NCI-H748 (cell line): ENCODE measurements around the gene LIN7A.

Experiments
- DNase-seq: peaks from one replicate; lab custom pipeline; 2025; ENCODE audit not compliant: unreplicated experiment; lab: John Stamatoyannopoulos, UW

The LIN7A gene, protein sequence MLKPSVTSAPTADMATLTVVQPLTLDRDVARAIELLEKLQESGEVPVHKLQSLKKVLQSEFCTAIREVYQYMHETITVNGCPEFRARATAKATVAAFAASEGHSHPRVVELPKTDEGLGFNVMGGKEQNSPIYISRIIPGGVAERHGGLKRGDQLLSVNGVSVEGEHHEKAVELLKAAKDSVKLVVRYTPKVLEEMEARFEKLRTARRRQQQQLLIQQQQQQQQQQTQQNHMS

DNA sequence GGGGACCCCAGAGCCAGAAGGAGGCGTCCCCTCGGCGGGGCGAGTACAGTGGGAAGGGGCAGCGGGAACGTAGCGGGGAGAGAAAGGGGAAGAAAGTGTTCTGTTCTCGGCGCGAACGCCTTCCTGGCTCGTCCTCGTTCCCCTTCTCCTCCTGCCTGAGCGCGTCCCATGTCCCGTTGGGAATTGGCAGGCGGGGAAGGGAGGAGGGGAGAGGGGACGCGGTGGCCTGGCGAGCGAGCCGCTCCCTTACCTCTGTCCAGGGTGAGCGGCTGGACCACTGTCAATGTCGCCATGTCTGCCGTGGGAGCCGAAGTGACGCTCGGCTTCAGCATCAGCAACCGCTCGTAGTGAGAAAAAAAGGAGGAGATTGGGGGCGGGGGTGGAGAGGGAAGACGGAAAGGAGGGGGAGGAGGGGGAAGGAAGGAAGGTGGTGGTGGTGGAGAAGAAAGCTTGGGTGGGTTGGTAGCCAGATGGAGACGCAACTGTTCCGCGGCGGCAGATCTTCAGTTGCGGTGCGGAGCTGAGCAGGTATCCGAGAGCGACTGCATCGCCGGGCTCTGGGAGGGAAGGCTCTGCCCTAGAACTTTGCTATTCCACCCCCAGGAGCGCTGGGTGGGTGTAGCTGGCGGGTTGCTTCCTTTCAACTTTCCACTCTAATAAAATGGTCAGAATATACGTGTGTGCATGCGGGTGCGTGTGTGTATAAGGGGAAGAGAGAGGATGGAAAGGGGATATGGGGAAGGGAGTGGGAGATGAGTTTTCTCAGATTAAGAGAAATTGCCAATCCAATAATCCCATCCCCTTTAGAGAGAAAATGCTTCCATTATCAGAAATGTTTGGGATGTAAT, at the start of gene LIN7A:
Gene LIN7A, minus strand, starts transcription at position 544 of the 848 bp plus-strand sequence. Its CDS starts 212 bp downstream, at position 332.
- peak; percentile 89 for DNase-seq

DNA sequence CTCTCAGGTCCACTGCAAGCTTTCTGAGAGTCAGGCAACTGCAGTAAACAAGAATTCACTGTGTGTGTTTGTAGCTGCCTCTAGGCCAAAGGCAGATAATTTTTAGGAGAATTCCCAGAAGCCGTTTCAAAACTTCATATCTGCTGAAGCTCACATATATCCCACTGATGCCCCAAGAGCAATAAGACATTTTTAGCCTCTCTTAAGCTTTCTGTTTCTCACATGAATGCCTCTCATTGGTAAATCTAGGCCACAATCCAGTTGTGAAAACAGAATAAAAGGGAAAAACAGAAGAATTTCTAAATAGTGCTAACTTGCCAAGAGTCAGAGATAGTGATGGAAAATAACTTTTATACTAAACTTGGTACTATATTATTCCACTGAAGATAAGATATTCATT, 48.5 kb upstream of the LIN7A start:
- DNase-seq, result no peak

DNA sequence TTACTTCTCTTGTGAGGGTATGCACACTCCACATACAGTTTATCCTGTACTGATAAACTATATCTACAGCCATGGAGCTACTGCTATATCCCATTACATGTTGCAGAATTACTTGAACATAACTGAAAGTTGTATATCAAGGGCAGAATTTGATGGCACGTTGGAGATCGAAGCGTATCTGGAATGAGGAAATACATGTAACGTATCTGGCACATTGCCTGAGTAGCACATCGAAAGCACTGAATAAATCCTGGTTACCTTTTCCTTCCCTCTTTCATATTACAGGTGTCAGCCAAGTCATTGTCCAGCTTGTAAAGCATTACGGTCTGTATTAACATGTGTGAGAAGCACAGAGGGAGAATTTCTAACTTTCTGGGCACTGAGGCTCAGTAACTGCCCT, 42.1 kb upstream of the LIN7A start:
- no peak for DNase-seq

DNA sequence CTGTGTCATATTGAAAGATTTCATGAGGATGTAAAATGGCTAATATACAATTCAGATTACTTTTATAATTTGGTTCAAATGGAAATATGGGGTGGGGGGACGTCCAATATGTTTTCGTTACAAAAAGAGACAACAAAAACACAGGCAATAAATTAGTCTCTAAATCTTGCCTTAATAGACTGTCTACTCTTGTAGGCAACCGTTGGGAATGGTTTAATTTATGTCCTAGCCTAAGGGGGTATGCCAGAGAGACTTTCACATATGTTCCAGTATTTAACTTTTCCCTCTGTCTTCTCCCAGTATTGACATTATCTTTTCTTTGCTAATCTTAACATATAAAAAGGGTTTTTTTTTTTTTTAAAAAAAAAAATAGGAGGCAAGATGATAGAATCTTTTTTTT, 41.5 kb upstream of the LIN7A start:
- no peak for DNase-seq

DNA sequence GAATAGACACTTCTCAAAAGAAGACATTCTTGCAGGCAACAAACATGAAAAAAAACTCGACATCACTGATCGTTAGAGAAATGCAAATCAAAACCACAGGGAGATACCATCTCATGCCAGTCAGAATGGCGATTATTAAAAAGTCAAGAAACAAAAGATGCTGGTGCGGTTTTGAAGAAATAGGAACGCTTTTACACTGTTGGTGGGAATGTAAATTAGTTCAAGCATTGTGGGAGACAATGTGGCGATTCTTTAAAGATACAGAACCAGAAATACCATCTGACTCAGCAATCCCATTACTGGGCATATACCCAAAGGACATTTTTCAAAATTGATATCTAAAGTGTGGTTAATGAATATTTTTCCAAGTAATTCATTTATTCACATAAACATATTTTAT, 39.6 kb upstream of the LIN7A start:
- no peak for DNase-seq

DNA sequence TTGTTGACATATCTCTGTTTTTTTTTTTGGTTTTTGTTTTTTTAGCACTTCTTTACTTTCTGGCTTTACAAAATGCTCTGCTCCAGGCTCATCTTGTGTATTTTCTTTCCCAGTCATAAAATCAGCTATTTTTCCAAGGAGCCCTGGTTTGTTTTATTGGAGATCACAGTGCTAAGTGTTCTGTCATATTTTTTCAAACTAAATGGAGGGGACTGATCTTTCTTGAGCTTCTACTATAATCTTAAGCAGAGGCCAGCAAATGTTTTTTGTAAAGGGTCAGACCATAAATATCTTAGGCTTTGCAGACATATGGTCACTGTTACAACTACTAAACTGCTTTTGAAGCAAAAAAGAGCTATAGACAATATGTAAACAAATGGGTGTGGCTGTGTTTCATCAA, 30.6 kb upstream of the LIN7A start:
- no peak for DNase-seq

DNA sequence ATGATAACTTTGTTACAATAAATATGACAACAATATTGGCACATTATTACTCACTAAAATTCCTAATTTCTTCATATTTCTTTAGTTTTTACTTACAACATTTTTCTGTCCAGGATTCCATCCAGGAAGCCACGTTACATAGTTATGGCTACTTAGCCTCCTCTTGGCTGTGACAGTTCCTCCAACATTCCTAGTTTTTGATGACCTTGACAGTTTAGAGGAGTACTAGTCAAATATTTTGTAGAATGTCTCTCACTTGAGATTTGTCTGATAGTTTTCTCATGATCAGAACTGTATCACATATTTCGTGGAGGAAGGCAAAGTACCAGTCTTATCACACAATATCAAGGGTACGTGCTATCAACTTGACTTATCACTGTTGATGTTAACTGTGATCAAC, 29.8 kb upstream of the LIN7A start:
- no peak for DNase-seq

DNA sequence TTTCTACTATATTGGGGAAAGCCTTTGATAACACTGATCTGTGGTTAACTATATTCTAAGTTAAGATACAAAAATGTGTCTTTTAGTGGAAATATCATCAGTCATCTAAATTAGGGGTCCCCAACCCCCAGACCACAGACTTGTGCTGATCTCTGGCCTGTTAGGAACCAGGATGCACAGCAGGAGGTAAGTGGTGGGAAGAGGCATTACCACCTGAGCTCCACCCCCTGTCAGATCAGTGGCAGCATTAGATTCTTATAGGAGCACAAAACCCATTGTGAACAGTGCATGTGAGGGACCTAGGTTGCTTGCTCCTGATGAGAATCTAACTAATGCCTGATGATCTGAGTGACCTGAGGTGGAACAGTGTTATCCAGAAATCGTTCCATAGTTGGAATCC, 28.3 kb upstream of the LIN7A start:
- DNase-seq, result peak; percentile 11

DNA sequence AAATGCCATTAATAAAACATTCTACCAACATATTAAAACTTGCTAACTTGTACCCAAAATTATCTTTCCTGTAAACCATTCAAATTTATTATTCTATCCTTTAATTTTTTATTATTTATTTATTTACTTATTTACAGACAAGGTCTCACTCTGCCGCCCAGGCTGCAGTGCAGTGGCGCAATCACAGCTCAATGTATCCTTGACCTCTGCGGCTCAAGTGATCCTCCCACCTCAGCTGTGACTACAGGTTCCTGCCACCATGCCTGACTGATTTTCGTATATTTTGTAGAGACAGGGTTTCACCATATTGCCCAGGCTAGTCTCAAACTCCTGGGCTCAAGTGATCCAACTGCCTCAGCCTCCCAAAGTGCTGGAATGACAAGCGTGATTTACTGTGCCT, 20.4 kb upstream of the LIN7A start:
- no peak for DNase-seq

DNA sequence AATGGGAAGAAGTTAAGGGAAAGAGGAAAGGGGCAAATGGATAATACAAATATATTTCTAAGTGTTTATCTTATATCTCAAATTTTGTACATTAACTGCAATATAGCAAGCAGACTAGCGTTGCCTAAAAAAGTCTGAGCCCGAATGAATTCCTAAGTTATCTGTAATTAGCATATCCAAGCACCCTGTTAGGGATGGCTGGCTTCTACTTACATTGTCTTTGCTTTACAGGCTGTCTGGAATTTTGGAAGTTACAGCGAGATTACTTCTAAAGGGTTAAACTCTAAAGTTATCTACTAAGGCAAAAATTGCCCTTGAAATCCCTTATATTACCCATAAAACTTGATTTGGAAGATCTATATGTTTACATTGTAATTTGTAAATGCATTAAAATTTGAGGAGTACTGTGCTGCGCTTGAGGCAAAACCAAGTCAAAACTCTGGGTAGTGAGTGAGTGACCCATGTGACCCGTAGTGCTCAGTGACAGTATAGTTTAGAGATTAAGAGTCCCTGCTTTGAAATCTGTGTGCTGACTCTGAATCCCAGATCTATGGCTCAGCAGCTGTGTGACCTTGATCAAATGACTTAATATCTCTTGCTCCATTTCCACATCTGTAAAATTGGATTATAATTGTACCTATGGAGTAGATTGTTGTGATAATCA, 17.3 kb upstream of the LIN7A start:
- no peak for DNase-seq

DNA sequence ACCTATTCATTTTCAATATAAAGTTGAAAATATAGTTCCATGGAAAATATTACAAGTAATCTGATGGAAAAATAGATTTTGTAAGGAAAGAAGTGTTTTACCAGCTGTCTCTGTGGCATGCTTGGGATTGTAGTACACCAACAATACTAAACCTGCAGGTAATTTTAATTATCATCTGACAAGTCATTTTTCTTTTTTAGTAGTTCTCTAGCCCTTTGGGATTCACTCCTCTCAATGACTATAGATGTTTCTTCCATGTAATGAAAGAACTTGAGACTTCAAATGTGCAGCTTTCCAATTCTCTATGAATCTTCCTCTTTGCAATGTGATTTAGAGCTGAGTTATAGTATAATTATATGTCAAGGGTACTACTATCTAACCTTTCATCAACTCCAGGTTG, 14.7 kb upstream of the LIN7A start:
- no peak for DNase-seq

DNA sequence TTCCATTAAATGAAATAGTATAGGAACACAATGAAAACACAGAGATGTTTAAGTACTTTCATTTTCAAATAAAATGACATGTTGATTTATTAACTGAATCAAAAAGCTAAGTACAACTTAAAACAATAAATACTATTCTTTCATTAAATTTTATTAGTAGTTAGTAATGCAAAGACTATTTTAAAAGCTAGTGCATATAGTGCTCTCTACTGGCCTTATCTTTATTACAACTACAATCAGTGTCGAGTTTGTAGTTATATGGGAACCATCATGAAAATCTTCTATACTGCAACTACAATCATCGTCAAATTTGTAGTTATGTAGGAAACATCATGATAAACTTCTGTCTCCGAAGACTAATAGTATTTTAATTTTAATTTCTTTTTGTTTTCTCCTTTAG, 8.9 kb upstream of the LIN7A start:
- DNase-seq, result peak; percentile 10

DNA sequence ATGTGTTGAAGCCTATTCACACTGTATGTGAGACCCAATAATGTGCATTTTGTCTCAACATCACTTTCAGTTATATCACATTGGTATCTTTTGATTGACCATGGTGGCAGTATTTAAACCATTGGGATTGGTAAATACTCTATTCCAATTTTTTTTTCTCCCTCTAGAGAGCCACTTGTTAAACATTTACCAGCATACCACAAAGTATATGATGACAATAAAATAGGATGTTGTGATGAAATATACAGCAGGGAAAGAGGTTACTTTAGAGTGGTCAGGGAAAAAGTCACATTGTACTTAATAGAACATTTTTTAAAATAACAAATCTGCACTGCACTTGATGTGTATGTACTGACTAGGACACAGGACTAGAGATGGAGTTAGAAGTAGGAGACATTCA, 5.6 kb upstream of the LIN7A start:
- no peak for DNase-seq

DNA sequence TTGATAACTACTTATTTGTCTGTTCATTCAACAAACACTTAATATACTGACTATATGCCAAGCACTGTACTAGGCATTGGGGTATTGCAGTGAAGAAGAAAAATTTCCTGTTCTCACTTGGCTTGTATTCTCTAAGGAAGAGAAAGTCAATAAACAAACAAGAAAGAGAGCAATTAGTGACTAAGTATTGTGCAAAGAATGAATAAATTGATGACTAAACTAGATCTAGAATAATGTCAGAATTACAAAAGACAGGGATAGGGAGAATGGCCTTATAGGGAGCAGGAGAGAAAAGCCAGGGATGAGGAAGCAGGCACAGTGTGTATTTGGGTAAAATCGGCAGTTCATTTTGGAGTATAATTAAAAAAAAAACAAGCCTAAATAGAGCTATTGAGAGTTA, 4.2 kb upstream of the LIN7A start:
- no peak for DNase-seq

DNA sequence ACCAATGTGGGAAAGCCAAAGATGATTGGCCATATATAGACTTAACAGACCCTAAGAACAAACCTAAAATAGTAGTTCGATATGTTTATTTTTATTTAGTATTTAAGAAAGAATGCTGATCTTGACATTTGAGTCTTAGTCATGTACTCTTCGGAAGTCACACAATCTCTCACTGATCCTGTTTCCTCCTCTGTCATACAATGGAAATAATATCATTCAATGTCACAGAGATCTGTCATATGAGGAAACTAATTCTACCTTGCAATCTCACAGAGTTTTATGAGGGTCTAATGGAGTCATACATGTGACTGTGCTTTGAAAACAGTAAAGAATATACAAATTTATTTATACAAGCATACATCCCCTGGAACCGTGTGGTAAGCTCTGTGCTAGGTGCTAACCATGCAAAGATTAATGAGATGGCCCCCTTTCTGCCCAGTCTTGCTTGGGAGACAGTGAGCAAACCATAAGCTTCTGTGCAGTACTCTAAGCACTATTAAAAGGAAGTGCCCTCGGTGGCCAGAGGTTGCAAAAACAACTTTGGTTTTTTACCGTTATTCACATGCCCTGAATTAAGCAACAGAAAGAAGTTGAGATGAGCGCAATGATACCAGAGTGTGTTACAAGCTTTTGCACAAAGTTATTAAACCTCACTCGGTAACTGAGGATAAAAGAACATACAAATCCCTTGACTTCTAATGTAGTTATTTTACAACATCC, 1.7 kb upstream of the LIN7A start:
- DNase-seq, result peak; percentile 31

DNA sequence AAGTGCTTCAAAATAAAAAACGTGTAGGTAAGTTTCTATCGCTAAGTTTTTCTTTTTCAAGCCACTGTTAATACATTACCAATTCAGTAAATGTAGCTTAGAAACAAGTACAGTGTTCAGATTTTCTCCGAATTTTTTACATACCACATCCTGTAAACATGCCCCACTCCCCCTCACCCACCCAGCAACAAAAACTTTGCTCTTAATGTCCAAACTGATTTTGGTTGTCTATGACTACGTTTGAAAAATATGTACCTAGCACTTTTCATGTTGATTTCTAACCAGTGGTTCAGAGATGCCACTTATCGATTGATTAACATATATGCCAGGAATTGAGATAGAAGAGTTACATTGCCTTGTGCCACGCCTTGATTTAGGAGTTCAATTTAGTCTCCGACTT, 663 bp upstream of the LIN7A start:
- DNase-seq, result peak; percentile 56

DNA sequence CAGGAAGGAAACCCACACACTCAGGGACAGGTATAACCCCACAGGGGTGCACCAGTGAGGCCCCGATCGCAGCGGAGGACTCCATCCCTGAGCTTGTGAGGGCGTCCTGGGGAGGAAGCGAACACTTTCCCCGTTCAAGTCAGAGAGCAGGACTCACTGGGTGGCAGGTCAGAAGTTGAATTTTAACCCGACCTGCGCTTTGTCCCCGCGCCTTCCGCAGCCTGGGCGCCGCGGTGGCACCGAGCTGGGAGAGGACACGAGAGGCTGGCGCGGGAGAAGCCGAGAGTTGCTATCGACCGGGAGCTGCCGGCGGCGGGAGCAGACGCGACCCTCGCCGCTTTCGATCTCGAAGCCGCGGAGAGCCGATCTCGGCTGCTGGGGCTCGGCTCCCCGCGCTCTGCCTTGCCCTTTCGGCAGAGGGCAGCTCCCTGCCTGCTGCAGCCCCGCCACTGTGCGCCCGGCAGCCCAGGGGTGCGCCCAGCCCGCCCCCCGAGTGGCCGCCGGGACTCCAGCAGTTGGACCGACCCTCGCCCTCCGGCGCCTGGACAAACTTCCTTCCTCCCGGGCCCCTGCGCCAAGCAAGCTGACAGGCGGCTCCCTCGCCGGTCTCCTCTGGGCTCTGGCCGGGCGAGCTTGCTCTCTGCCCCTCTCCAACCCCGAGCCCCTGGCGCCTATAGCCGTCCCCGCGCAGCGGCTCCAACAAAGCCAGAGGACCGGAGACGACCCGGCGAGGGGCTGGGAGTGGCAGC, 918 bp downstream of the LIN7A start:
- DNase-seq, result peak; percentile 73

DNA sequence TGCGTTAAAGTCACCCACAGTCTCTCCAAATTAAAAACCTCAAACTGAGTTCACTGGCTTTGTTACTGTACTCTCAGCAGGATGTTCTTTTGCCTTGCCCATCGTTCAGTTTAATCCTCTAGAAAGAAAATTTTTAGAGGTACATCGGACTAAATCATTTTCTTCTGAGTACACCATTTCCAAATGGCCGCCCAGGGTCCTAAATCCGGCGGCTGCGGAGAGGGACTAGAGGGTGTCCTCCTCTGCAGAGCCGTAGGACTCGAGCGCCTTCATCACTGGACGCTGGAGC, 1.4 kb downstream of the LIN7A start:
- DNase-seq, result peak; percentile 91

DNA sequence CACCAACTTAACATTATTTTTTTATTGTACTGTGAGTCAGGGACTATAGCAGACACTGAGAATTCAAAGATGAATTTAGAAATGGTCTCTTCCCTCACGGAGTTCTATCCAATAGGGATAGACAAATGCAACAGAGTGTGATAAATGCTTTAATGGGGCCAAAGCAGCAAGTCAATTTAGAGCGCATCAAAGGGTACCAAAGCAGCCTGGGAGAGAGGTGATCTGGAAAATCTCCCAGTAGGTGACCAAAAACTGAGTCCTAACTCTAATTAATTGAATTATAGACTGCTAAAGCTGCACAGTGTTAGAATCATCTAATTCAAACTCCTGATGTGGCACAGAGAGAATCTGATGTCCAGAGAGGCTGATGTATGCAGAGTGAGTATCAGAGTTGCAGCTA, 2.6 kb downstream of the LIN7A start:
- peak; percentile 76 for DNase-seq

DNA sequence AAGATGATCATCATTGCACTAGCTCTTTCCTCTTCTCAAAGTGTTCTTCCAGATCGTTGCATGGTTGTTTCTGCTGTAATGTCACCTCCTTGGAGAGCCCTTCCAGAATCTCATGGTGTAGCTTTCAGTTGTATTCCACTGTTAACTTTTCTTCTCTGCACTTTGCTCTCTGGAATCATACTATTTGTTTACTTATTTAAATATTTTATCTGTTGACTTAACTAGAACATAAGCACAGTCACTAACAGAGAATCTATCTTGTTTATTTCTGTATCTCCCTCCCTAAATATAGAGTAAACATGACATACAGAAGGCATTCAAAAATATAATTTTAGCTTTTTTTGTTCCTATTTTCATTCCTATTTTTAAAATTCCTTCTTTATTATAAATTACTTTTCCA, 11.8 kb downstream of the LIN7A start:
- no peak for DNase-seq

DNA sequence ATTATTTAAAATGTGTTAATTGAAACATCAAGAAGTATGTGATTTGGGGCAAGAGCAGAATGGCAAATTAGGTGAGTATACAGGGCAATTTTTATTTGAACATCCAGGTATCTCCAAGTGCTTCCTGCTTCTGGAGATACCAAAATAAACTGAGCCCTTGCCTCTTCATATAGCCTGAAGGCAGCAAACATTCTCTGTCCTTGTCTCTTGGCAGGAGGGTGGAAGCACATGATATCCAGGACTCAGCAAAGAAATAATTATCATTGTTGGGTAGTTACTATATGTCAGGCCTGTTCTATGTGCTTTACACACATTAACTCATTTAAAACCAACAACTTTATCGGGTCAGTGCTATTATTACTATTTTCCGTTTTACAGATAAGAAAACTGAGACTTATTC, 12.5 kb downstream of the LIN7A start:
- DNase-seq, result no peak
